Activated CD4-positive, alpha-beta T cell treated with anti-CD3 and anti-CD28 coated beads for 48 hours (primary cell): ENCODE measurements around the gene GATAD2A.

Experiments
- DNase-seq: peaks from one replicate; pipeline ENCODE4 v3.0.0-alpha.2; 2020

GATAD2A gene

GRCh38 chr19:19491321-19492025, 86.0 kb downstream of the GATAD2A start:
- no peak for DNase-seq

- no peak for DNase-seq
These were observed 86.6 kb downstream of the GATAD2A start for GRCh38 chr19:19492026-19492610.

GRCh38 chr19:19493841-19494546, 88.5 kb downstream of the GATAD2A start:
- no peak for DNase-seq

GRCh38 chr19:19495614-19496603, 90.4 kb downstream of the GATAD2A start:
- no peak for DNase-seq

- DNase-seq: no peak
These were observed 92.9 kb downstream of the GATAD2A start for GRCh38 chr19:19498255-19498991.

GRCh38 chr19:19499272-19499995, 94.0 kb downstream of the GATAD2A start:
- no peak for DNase-seq

- no peak for DNase-seq
These were observed 95.6 kb downstream of the GATAD2A start for GRCh38 chr19:19500975-19501644.

GRCh38 chr19:19501798-19502197, 96.3 kb downstream of the GATAD2A start:
- DNase-seq: no peak

GRCh38 chr19:19502281-19502680, 96.8 kb downstream of the GATAD2A start:
- no peak for DNase-seq

GRCh38 chr19:19502808-19503602, 97.5 kb downstream of the GATAD2A start:
- no peak for DNase-seq

GRCh38 chr19:19504754-19505668, 99.5 kb downstream of the GATAD2A start:
- DNase-seq: no peak

- no peak for DNase-seq
These were observed 100.3 kb downstream of the GATAD2A start for GRCh38 chr19:19505669-19506326.

GRCh38 chr19:19506592-19506991, 101.1 kb downstream of the GATAD2A start:
- DNase-seq: no peak

GRCh38 chr19:19507354-19507753, 101.9 kb downstream of the GATAD2A start:
- DNase-seq: no peak

GRCh38 chr19:19508217-19508616, 102.7 kb downstream of the GATAD2A start:
- DNase-seq: no peak

- DNase-seq: no peak
These were observed 105.0 kb downstream of the GATAD2A start for GRCh38 chr19:19510432-19510831.

- no peak for DNase-seq
These were observed 108.2 kb downstream of the GATAD2A start for GRCh38 chr19:19513682-19514081.

- no peak for DNase-seq
These were observed 108.8 kb downstream of the GATAD2A start for GRCh38 chr19:19514215-19514657.
